ENCODE results near the gene ZNF830. TPM values are rescaled to one million over a fixed set of nuclear protein-coding genes. Genes with fewer than 3 reads are reported as not detected.

The ZNF830 gene
- total and polyA plus RNA-seq, 9 of the 15 experiments (the other 6 are each of a cell fraction or from before 2014, with no cell fraction given), result 13.1 to 28.7 (median 21.7) TPM

- H3K9me1 ChIP-seq (ENCODE audit: control insufficient read depth, insufficient read depth, low read length), result no peaks in the 10 kb centered on the region
- no peaks in the 10 kb centered on the region for H3K36me3 ChIP-seq (ENCODE audit: control insufficient read depth, insufficient read depth, low read length)
- no peaks in the 10 kb centered on the region; a peak in 1 of 5 replicates for H3K27me3 ChIP-seq (ENCODE audit: control insufficient read depth in 2 of 2, insufficient read depth in 2 of 2, low read length in 2 of 2)
- DNase-seq (ENCODE audit: extremely low read depth in 1 of 4, low spot score in 3 of 4) (no peak), FAIRE-seq (no peak), ATAC-seq (no peak)
- no peak overlapping the region for H3K9ac ChIP-seq (ENCODE audit: insufficient read depth in 1 of 2, low read depth in 2 of 2, low read length in 2 of 2)
- ChIA-PET CTCF (ENCODE audit: low intra/inter-chr PET ratio) (no interaction called here), POLR2A (interaction anchor here (0.8 kb wide), 1 partner anchor 8 kb away, joined by 4 read pairs; no protein-coding TSS in a partner anchor)
- no peak overlapping the region for H2AFZ ChIP-seq (ENCODE audit: low read depth, low read length)
- intact Hi-C loops (cut with micrococcal nuclease), result no loop called here
- no peak overlapping the region for H3K4me3 ChIP-seq
- no peak overlapping the region for H3K4me2 ChIP-seq (ENCODE audit: insufficient read depth, low read length)
- in situ Hi-C loops (cut with MboI), result no loop called here
- H3K4me1 ChIP-seq (replicated peaks in 1 of 2; ENCODE audit: control insufficient read depth in 2 of 2, insufficient read depth in 2 of 2, low read length in 2 of 2), result no peaks in the 10 kb centered on the region
- H3K27ac ChIP-seq (ENCODE audit: extremely low read depth, low read depth, low read length), result no peak overlapping the region
- no TSS peak for BruUV-seq (replicated peaks)
- H3K9me3 ChIP-seq (replicated peaks; ENCODE audit: control insufficient read depth, insufficient read depth, low read depth, low read length), result no peaks in the 10 kb centered on the region
- no peaks in the 10 kb centered on the region for H4K20me1 ChIP-seq (replicated peaks; ENCODE audit: control insufficient read depth, insufficient read depth, low read length)
- no peaks in the 10 kb centered on the region for H3K79me2 ChIP-seq (ENCODE audit: control insufficient read depth, insufficient read depth, low read length)
- no peak for TF ChIP-seq HMGN3 (IDR thresholded peaks at IDR 0.05; ENCODE audit: borderline replicate concordance, extremely low read depth, insufficient read length, low read depth, low read length)
- TF ChIP-seq, protein P1, sequence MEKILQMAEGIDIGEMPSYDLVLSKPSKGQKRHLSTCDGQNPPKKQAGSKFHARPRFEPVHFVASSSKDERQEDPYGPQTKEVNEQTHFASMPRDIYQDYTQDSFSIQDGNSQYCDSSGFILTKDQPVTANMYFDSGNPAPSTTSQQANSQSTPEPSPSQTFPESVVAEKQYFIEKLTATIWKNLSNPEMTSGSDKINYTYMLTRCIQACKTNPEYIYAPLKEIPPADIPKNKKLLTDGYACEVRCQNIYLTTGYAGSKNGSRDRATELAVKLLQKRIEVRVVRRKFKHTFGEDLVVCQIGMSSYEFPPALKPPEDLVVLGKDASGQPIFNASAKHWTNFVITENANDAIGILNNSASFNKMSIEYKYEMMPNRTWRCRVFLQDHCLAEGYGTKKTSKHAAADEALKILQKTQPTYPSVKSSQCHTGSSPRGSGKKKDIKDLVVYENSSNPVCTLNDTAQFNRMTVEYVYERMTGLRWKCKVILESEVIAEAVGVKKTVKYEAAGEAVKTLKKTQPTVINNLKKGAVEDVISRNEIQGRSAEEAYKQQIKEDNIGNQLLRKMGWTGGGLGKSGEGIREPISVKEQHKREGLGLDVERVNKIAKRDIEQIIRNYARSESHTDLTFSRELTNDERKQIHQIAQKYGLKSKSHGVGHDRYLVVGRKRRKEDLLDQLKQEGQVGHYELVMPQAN (IDR thresholded peaks at IDR 0.05; ENCODE audit: borderline replicate concordance), result no peak
- TF ChIP-seq NELFE (IDR thresholded peaks at IDR 0.05; ENCODE audit: insufficient read depth, insufficient read length), result no peak
- no peak for TF ChIP-seq ZNF282 (CRISPR knock-in tag; IDR thresholded peaks at IDR 0.05)
- TF ChIP-seq SP1 (CRISPR knock-in tag; IDR thresholded peaks at IDR 0.05), result no peak
- no peak for TF ChIP-seq RHOXF2B (CRISPR knock-in tag; conservative IDR thresholded peaks at IDR 0.05)
- TF ChIP-seq, protein P2, sequence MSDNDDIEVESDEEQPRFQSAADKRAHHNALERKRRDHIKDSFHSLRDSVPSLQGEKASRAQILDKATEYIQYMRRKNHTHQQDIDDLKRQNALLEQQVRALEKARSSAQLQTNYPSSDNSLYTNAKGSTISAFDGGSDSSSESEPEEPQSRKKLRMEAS (CRISPR knock-in tag; IDR thresholded peaks at IDR 0.05), result no peak
- no peak for TF ChIP-seq ZNF740 (CRISPR knock-in tag; IDR thresholded peaks at IDR 0.05)
- no peak for TF ChIP-seq ZNF740 (tag; IDR thresholded peaks at IDR 0.05)
- no peak for TF ChIP-seq KLF1 (tag; IDR thresholded peaks at IDR 0.05)
- TF ChIP-seq PRMT5 (CRISPR knock-in tag; IDR thresholded peaks at IDR 0.05), result no peak
- no peak for TF ChIP-seq ZNF699 (CRISPR knock-in tag; IDR thresholded peaks at IDR 0.05; ENCODE audit: insufficient replicate concordance)
- TF ChIP-seq MAFG (tag; conservative IDR thresholded peaks at IDR 0.05), result no peak
- no peak for TF ChIP-seq ZFP30 (CRISPR knock-in tag; IDR thresholded peaks at IDR 0.05; ENCODE audit: borderline replicate concordance)
- TF ChIP-seq, protein P3, sequence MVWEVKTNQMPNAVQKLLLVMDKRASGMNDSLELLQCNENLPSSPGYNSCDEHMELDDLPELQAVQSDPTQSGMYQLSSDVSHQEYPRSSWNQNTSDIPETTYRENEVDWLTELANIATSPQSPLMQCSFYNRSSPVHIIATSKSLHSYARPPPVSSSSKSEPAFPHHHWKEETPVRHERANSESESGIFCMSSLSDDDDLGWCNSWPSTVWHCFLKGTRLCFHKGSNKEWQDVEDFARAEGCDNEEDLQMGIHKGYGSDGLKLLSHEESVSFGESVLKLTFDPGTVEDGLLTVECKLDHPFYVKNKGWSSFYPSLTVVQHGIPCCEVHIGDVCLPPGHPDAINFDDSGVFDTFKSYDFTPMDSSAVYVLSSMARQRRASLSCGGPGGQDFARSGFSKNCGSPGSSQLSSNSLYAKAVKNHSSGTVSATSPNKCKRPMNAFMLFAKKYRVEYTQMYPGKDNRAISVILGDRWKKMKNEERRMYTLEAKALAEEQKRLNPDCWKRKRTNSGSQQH (CRISPR knock-in tag; IDR thresholded peaks at IDR 0.05), result no peak
- TF ChIP-seq, protein P4, sequence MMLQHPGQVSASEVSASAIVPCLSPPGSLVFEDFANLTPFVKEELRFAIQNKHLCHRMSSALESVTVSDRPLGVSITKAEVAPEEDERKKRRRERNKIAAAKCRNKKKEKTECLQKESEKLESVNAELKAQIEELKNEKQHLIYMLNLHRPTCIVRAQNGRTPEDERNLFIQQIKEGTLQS (IDR thresholded peaks at IDR 0.05), result no peak
- TF ChIP-seq, protein P4 (CRISPR knock-in tag; conservative IDR thresholded peaks at IDR 0.05), result no peak
- TF ChIP-seq NUFIP1 (IDR thresholded peaks at IDR 0.05; ENCODE audit: partially characterized antibody), result no peak
- no peak for TF ChIP-seq ZKSCAN3 (CRISPR knock-in tag; IDR thresholded peaks at IDR 0.05)
- no peak for TF ChIP-seq KAT2B (IDR thresholded peaks at IDR 0.05; ENCODE audit: low read depth, low read length)
These were observed 31.1 kb upstream of the ZNF830 start for GRCh38 chr17:34930283-34930682.

All from K562 (cell line).